RCC 7860 (cell line): Measurements from ENCODE around the gene TLR9.

Source experiments
- DNase-seq: peaks from one replicate; pipeline ENCODE4 v3.0.0-alpha.2; 2015; ENCODE audit warnings: low spot score
- FAIRE-seq: peaks from 2 replicates; lab custom pipeline; 2012; peaks lifted over from hg19 to GRCh38; lab: Jason Lieb, UNC

Gene TLR9

DNA sequence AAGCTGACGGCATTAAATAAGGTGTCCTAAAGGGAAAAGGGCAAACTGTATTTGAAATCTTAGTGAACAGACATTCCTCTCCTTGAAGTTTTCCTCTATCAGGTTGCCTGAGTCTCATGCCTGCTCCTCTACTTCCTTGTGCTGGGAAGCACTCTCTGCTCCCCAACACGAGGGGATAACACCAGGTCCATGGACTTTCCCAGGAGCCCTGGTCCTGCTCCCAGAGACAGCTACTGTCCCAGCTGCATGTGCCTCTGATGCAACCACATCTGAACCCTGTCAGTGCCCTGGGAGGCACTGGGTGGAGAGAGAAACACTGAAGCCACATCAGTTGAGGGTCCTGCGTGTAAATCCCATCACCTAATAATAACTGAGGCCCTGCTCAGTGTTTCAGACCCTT lies 7.4 kb downstream of the TLR9 start:
- DNase-seq (no peak), FAIRE-seq (no peak)

GRCh38 chr3:52217409-52217805 lies 8.0 kb downstream of the TLR9 start:
- FAIRE-seq (no peak), DNase-seq (no peak)

DNA sequence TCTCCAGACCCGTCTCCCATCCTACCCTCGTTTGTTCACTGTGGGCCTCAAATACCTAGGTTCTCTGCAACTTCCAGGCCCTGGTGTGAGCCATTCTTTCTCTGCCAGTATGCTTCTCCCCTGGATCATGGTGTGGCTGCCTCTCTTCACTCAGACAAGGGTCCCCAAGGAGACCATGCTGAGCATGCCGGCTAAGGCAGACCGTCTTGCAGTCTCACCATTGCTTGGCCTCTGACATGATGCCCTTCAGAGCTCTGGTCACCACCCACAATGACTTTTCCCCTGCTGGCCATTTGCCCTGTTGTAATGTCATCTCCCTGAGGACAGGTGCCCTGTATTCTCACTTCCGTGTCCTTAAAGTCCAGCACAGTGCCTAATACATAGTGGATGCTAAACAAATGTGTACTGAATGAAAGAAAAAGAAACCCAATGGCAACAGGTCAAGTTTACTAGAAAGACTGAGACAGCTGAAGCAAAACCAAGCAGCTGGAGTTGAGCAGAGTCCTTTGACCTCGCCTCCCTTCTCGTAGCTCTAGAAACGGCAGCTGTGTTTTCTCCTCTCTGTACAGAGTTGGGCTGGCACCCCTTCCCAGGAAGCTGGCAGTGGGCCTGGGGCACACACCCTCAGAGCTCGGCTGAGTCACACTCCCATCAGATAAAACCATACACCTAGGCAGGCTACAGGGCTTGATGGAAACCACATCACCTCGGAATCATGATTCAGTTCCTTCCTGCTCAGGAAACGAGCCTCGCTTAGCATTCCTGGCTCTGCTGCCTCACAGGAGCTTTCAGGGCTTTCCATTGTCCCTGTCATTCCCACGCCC lies 8.6 kb downstream of the TLR9 start:
- FAIRE-seq (peak; percentile 78), DNase-seq (peak; percentile 78)

DNA sequence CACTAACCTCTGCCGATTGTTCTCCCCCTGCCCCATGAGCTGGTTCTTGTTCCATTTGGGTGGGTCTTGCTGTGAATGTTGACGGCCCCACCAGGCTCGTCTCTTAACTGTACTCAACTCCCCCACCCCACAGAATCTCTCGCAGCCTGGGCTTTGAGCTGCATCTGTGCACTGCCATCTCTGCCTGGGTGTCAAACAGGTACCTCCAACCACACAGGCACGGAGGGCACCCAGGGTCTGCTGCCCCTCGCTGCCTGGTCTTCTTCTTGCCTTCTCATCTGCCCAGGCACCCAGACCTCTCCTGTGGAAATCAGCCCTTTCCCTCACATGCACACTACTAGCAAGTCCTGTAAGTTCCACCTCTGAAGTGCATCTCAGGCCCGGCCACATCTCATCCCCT lies 10.1 kb downstream of the TLR9 start:
- FAIRE-seq: no peak
- DNase-seq: no peak

GRCh38 chr3:52213901-52214300 lies 11.5 kb downstream of the TLR9 start:
- no peak for FAIRE-seq
- DNase-seq: no peak

- DNase-seq: no peak
- FAIRE-seq: no peak
Measured at GRCh38 chr3:52213005-52213404, 12.4 kb downstream of the TLR9 start.

GRCh38 chr3:52211268-52211891 lies 14.1 kb downstream of the TLR9 start:
- FAIRE-seq: no peak
- DNase-seq: no peak

- no peak for DNase-seq
- FAIRE-seq: no peak
Measured at GRCh38 chr3:52210550-52211046, 14.8 kb downstream of the TLR9 start.

GRCh38 chr3:52210037-52210436 lies 15.4 kb downstream of the TLR9 start:
- FAIRE-seq: no peak
- no peak for DNase-seq

DNA sequence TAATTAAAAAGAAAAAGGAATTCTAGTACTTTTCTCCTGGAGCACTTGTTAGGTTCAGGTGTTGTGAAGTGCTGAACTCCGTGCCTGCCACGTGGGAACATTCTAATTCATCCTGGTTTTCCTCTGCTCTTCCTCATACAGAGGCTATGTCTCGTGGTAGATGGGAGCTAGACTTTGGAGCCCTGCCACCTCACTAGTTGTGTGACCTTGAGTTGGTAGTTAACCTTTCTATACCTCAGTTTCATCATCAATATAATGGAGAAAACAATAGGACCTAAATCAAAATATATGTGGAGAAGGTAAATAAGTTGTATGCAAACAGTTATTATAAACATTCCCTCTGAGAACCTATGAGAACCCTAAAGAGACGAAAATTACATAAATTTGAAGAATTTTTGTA lies 16.9 kb downstream of the TLR9 start:
- no peak for FAIRE-seq
- no peak for DNase-seq

DNA sequence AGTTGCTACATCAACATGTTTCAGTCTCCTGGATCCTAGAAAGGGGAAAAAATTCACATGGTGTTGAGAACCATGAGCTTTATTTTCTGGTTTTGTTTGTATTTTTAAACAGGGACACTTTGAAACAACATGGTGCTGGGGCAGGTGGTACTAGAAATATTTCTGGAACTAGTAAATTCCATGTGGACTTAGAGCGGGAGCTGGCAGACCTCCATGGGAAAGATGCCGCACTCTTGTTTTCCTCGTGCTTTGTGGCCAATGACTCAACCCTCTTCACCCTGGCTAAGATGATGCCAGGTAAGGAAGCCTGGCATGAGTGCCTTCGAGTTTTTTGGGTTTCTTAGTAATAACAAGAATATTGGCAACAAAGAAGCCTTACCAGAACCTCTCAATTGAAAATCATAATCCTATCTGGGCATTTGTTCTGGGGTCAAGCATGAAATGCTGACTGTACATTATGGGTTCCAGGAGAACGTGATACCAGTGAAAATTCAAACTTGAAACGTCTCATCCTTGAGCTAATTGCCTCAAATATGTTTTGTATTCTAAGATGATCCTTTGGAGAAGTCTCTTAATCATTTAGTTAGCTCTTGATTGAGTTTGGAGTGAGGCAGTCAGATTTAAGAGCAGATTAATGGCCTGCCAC lies 19.6 kb downstream of the TLR9 start:
- DNase-seq (no peak), FAIRE-seq (no peak)

GRCh38 chr3:52204337-52205073 lies 20.9 kb downstream of the TLR9 start:
- FAIRE-seq: no peak
- no peak for DNase-seq

DNA sequence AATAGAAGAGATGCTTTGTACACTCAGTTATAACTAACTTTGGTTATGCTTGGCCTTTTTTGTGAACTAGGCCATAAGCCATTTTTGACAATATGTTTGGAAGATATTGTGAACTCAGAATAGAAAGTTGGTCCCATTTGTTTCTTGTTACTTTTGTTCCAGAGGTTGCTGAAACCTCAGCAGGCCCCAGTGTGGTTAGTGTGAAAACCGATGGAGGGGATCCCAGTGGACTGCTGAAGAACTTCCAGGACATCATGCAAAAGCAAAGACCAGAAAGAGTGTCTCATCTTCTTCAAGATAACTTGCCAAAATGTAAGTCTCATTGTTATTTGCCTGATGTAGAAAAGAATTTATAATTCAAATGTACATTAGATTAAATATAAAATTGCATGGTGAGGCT lies 21.7 kb downstream of the TLR9 start:
- FAIRE-seq (no peak), DNase-seq (no peak)

DNA sequence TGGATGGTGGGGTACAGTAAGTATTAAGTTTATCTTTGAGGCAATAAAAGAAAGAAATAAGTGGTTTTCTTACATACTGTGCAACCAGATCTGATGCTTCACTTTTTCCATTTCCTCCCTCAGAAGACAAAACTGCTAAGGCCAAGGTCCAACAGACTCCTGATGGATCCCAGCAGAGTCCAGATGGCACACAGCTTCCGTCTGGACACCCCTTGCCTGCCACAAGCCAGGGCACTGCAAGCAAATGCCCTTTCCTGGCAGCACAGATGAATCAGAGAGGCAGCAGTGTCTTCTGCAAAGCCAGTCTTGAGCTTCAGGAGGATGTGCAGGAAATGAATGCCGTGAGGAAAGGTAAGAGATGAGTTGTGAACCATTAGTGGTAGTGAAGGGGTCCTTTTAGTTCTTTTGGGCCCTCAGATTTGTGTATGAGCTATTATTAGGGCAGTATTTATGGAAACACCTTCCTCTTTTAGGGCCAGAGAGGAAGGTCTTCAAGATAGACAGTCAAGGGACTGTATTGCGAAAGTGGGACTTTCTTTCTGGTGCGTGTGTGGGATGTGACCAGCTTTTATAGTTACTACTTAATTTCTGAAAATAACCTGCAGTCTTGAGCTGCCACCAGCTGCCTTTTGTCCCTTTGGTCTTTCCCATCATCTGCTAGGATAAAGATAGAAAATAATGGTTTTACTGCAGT lies 22.9 kb downstream of the TLR9 start:
- no peak for DNase-seq
- no peak for FAIRE-seq

DNA sequence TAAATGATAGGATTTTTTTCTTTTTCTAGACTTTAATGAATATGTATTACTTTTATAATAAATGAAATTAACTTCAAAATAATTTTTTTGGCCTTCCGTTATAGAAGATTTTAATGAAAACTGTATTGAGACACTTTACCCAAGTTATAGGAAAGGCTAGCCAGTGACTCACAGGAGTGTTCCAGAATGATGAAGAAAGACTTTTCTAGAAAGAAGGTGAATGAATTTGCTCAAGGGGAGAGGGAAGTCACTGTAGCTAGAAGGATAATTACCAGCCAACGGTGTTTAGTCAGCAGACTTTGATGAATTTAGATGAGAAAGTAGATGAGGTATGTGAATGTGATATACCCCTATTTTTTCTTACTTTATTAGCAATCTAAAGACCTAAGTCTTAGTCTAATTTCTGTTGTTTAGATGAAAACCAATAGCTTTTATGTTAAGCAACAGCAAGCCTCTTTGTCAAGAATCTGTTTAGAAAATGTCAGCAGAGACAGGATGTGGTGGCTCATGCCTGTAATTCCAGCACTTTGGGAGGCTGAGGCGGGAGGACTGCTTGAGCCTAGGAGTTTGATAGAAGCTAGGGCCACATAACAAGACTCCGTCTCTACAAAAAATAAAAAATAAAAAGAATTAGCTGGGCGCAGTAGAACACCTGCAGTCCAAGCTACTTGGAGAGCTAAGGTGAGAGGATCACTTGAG lies 24.3 kb downstream of the TLR9 start:
- FAIRE-seq (no peak), DNase-seq (no peak)

DNA sequence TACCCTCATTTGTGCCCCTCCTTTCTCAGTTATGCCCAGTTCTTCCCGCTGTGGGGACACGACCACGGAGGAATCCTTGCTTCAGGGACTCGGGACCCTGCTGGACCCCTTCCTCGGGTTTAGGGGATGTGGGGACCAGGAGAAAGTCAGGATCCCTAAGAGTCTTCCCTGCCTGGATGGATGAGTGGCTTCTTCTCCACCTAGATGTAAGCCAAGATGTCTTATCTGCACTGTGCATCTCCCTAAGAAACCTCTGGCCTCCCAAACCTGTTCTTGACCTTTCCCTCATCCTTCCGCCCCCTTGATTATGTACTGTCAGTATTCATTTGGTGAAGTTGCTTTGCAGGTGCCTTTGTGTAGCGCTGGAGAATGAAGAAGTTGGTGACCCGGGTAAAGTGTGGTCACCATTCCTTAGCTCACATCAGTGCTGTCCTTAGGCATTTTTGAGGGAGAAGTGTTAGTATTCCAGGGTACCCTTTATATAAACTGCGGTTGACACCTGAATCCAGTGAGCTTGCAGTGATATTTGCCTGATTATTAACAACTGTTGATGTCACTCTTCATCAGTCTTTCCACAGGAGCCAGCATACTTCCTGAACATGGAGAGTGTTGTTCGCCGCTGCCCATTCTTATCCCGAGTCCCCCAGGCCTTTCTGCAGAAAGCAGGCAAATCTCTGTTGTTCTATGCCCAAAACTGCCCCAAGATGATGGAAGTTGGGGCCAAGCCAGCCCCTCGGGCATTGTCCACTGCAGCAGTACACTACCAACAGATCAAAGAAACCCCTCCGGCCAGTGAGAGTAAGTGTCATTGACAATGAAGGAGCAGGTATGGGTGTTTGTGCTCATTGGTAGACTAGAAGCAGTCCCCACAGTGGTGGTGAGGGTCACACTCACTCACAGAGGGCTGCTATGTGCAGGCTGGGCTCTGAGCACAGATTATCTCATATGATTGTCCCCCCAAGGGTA lies 26.5 kb downstream of the TLR9 start:
- FAIRE-seq (no peak), DNase-seq (no peak)

DNA sequence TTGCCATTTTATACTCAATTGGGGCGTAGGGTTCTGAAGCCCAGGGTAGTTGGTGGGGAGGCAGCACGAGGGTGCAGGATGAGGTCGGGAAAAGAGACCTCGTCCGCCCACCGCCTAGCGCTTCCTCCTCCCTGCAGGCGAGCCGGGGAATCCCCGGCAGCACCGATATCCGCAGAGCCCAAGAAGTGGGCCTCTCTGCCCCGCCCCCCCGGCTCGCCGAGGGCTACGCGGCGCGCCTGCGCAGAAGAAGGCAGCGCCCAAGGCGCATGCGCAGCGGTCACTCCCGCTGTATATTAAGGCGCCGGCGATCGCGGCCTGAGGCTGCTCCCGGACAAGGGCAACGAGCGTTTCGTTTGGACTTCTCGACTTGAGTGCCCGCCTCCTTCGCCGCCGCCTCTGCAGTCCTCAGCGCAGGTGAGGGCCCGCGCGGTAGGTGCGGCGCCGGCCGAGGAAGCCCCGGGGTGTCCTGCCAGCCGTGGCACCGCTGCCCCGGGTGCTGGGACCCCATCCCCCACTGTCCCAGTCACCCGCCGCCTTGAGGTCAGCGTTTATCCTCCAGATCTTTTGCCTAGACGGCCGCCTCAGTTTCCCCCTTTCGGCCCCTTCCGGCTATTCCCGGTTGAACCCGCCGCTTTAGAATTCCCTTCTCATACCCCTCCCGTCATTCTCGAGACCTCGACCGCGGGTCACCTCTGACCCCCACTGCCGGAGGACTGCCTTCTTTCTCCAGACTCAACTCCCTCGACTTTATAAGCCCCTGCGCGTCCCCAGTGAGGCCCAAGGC lies 27.4 kb downstream of the TLR9 start, which contains the start of gene ALAS1:
ALAS1 (plus strand) TSS at position 319 of the 784 bp plus-strand sequence. CDS start 1,082 bp downstream, outside the sequence.
- peak; percentile 79 for DNase-seq
- no peak for FAIRE-seq

DNA sequence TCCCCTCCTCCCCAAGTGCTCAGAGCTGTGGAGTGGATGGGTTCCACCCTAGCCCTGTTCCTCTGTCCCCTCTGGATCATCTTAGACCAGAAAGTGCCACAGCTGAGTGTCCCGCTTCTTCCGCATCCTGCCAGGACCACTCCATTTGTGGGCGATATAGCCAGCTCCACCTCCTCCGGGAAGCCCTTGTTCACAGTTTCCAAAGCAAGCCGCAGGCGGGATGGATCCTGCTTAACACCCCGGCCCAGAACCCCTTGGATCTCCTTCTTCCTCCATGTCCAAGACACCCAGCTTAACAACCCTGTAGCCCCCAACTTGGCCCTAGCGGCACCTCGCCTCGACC lies 28.0 kb downstream of the TLR9 start:
- FAIRE-seq (no peak), DNase-seq (no peak)
